Measurements from ENCODE around the gene SNX27. TPM values are rescaled to one million over a fixed set of nuclear protein-coding genes. Genes with fewer than 3 reads are reported as not detected.
A peak's percentile ranks its signal among the peaks of the same experiment; 100 is the strongest.
"Not testable (repeated sequence)": the region's sequence is repeated elsewhere in the genome, so short reads cannot be mapped to it uniquely, and the experiment has no call there.

The SNX27 gene
- total RNA-seq, 6 donors from 2014 or later: 35.0 to 62.9 (median 51.9) TPM

DNA sequence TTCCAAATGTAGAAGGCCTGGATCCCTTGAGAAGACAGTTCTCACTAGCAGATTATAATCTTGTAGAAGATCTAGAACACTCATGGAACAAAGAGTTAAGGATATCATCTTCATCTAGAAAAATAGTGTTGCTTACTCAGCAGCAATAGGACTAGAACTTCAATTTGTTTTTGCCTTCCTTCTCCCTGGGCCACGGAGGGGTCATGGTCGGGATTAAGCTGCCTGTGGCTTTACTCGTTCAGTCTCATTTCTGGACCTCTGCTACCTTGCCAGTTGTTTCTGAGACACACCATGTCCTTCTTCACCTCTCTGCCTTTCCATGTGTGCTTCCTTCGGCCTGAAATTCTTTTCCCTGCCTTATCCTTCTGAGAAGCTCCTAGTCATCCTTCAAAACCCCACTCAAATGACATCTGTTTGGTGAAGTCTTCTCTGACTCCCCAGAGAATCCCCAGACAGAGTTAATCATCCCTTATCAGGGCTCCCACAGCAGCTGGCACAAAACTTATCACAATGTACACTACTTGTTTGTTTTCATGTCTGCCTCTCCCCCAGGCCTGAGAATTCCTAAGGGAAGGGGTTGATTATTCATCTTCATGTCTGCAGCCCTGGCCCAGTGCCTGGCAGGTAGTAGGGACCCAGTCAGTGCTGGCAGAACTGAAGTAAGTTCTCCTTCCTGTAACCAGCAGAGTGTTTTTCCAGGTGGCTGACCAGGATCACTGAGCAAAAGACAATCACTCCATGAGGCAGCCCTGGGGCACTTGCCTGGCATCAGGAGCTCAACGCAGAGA lies 15.5 kb upstream of the SNX27 start:
- no peak overlapping the region for H3K4me3 ChIP-seq
- ATAC-seq (ENCODE audit: low FRiP score in 2 of 2) (no peak), DNase-seq (no peak)
- no peaks in the 10 kb centered on the region for H3K27me3 ChIP-seq
- H3K9me3 ChIP-seq: no peaks in the 10 kb centered on the region
- H3K27ac ChIP-seq: no peak overlapping the region
- no peaks in the 10 kb centered on the region for H3K36me3 ChIP-seq
- TF ChIP-seq, protein P1, sequence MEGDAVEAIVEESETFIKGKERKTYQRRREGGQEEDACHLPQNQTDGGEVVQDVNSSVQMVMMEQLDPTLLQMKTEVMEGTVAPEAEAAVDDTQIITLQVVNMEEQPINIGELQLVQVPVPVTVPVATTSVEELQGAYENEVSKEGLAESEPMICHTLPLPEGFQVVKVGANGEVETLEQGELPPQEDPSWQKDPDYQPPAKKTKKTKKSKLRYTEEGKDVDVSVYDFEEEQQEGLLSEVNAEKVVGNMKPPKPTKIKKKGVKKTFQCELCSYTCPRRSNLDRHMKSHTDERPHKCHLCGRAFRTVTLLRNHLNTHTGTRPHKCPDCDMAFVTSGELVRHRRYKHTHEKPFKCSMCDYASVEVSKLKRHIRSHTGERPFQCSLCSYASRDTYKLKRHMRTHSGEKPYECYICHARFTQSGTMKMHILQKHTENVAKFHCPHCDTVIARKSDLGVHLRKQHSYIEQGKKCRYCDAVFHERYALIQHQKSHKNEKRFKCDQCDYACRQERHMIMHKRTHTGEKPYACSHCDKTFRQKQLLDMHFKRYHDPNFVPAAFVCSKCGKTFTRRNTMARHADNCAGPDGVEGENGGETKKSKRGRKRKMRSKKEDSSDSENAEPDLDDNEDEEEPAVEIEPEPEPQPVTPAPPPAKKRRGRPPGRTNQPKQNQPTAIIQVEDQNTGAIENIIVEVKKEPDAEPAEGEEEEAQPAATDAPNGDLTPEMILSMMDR (IDR thresholded peaks at IDR 0.05): no peak
- TF ChIP-seq POLR2AphosphoS5 (IDR thresholded peaks at IDR 0.05) (no peak), POLR2A (IDR thresholded peaks at IDR 0.05) (no peak), EP300 (IDR thresholded peaks at IDR 0.05) (no peak)
- peaks cover 0 to 9% (median 2%) of the 10 kb centered on the region in 4 donors for H3K4me1 ChIP-seq
- WGBS, 2 donors: 72 to 79% methylated on average over 5 of the region's 5 CpGs

DNA sequence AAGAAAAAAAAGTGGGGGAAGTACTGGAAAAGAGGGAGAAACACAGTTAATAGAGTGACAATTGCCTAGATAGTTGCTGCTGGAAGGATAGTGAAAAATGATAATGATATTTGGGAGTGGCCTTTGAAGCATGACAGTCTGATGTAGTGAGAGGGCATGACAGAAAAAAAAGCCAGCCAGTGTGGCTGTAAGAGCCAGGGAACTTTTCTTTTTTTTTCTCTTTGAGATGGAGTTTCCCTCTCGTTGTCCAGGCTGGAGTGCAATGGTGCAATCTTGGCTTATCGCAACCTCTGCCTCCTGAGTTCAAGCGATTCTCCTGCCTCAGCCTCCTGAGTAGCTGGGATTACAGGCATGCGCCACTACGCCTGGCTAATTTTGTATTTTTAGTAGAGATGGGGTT lies 9.3 kb upstream of the SNX27 start:
- H3K4me3 ChIP-seq; H3K27me3 ChIP-seq; H3K9me3 ChIP-seq; H3K36me3 ChIP-seq; H3K4me1 ChIP-seq; ATAC-seq (ENCODE audit: low FRiP score in 2 of 2); H3K27ac ChIP-seq: not testable (repeated sequence)
- peak in 1 of 2 donors; percentile 43 for DNase-seq
- WGBS, 2 donors: 61 to 82% methylated on average over 5 of the region's 5 CpGs

DNA sequence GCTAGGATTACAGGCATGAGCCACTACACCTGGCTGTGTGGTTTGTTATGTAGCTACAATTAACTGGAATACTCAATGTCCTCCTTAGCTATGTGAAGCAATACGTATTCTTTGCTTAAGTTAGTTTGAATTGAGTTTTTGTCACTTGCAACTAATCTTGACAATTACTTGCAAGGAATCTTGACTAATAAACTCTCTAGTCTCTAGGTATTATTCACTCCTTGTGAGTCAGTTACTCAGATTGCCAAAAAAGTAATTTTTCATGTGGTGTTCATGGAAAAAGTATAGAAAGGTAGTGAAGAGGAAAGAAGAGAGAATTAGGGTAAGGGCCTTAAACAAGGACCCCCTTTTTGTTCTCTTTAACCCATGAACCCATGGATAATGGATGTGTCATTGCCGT lies 7.6 kb upstream of the SNX27 start:
- Histone ChIP-seq H3K4me1 (no peaks in the 10 kb centered on the region), H3K9me3 (no peaks in the 10 kb centered on the region), H3K27me3 (no peaks in the 10 kb centered on the region), H3K27ac (no peak overlapping the region), H3K36me3 (no peaks in the 10 kb centered on the region), H3K4me3 (no peak overlapping the region)
- DNase-seq: no peak
- no peak for ATAC-seq (ENCODE audit: low FRiP score in 2 of 2)
- 66 to 80% methylated on average over 2 of the region's 2 CpGs for WGBS, 2 donors
- TF ChIP-seq POLR2AphosphoS5 (IDR thresholded peaks at IDR 0.05): no peak
- TF ChIP-seq EP300 (IDR thresholded peaks at IDR 0.05): no peak
- TF ChIP-seq, protein P1 (IDR thresholded peaks at IDR 0.05): no peak
- TF ChIP-seq POLR2A (IDR thresholded peaks at IDR 0.05): no peak

DNA sequence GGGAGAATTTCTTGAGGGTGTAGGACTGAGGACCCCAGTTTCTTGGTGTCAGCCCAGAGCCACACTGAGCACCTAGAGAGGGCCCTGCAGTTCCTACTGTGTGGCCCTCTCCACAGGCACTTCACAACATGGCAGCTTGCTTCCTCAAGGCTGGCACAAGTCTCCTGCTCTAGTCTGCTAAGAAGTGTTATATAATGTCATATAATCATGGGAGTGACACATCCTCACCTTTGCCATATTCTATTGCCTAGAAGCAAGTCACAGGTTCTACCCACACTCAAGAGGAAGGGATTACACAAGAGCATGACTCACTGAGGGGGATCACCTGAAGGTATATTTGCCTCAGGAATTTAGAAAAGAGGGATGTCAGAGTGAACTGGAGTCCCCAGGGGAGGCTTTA lies 5.5 kb upstream of the SNX27 start:
- Histone ChIP-seq H3K4me3 (no peak overlapping the region), H3K9me3 (no peaks in the 10 kb centered on the region), H3K27me3 (no peaks in the 10 kb centered on the region), H3K4me1 (peaks cover 0 to 9% (median 2%) of the 10 kb centered on the region in 4 donors), H3K36me3 (no peaks in the 10 kb centered on the region), H3K27ac (no peak overlapping the region)
- DNase-seq: peak in 1 of 2 donors; percentile 46
- peak in 1 of 2 donors; percentile 50 for ATAC-seq (ENCODE audit: low FRiP score in 2 of 2)
- TF ChIP-seq POLR2AphosphoS5 (IDR thresholded peaks at IDR 0.05) (peak in 1 of 2 donors; percentile 10), EP300 (IDR thresholded peaks at IDR 0.05) (peak in 1 of 4 donors; percentile 58), POLR2A (IDR thresholded peaks at IDR 0.05) (no peak)
- TF ChIP-seq, protein P1 (IDR thresholded peaks at IDR 0.05): no peak

DNA sequence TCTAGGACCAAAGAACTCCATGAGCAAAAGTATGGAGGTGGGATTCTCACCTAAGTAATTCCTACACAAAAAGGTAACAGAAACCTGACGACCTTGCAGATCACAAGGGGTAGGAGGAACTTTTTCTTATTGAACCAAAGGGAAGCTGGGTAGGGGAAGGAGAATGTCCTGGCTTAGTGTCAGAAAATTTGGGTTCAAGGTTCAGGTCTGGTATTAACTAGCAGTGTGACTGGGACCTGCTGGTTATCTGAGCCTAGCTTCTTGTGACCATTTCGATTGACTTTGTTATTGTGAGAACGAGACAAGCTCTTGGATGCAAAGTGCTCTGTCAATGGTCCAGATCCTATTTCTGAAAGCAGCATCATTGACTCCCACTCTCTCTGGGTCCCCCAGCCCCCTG lies 5.0 kb upstream of the SNX27 start:
- Histone ChIP-seq H3K27me3 (no peaks in the 10 kb centered on the region), H3K27ac (no peak overlapping the region), H3K36me3 (no peaks in the 10 kb centered on the region), H3K4me3 (no peak overlapping the region), H3K9me3 (no peaks in the 10 kb centered on the region), H3K4me1 (peaks cover 0 to 12% (median 2%) of the 10 kb centered on the region in 4 donors)
- WGBS, 2 donors: 83 to 84% methylated on average over 3 of the region's 3 CpGs
- ATAC-seq (ENCODE audit: low FRiP score in 2 of 2): no peak
- no peak for DNase-seq
- TF ChIP-seq EP300 (IDR thresholded peaks at IDR 0.05): no peak
- TF ChIP-seq, protein P1 (IDR thresholded peaks at IDR 0.05): no peak
- TF ChIP-seq POLR2A (IDR thresholded peaks at IDR 0.05): no peak
- TF ChIP-seq POLR2AphosphoS5 (IDR thresholded peaks at IDR 0.05): no peak
